Measurements from ENCODE around the gene CCNB3. TPM values are rescaled to one million over a fixed set of nuclear protein-coding genes. Genes with fewer than 3 reads are reported as not detected.
A peak's percentile ranks its signal among the peaks of the same experiment; 100 is the strongest.

Gene CCNB3
- total RNA-seq (under 1 TPM in 8 of 9 donors, not detected in 1; 0.12 to 0.80 (median 0.31) TPM), polyA plus RNA-seq (1 to 10 TPM in 1 of 2 donors, under 1 TPM in 1; 0.07 to 2.5 TPM)
- long read RNA-seq, donor 1: 0 reads
- long read RNA-seq, donor 2, partial matches to known transcripts: 1 of 1 reads
- long read RNA-seq, donor 2, other reads (novel, unspliced or antisense): 0 of 1 reads
- long read RNA-seq, donor 3: 0 reads

GRCh38 chrX:50204364-50204899 lies at the start of gene CCNB3:
CCNB3 (plus strand) TSS chrX:50204765; CDS start chrX:50285164, 80,399 bp downstream.
- H3K27me3 ChIP-seq: peaks cover 0 to 6% (median 0%) of the 10 kb centered on the region in 9 donors
- peaks cover 0 to 6% (median 2%) of the 10 kb centered on the region in 12 donors for H3K4me1 ChIP-seq
- DNase-seq (peak; percentile 58 to 81 (median 67)), ATAC-seq (peak; percentile 85 to 96 (median 92))
- H3K27ac ChIP-seq: peak within 1 kb of the TSS in 7 of 12 donors; percentile 19 to 51 (median 30)
- H3K4me3 ChIP-seq: peak within 1 kb of the TSS in 10 of 12 donors; percentile 9 to 48 (median 34)
- 0 to 10% (median 4%) methylated on average over 14 to 19 of the region's 19 CpGs for WGBS, 4 donors
- TF ChIP-seq POLR2A (IDR thresholded peaks at IDR 0.05) (no peak), CTCF (IDR thresholded peaks at IDR 0.05) (peak; percentile 42 to 71 (median 56))
- intact Hi-C loops (cut with DNase I): loop anchor here in 5 of 10 donors (1.0 to 5.0 kb wide), 5 partner anchors 102 to 292 kb away; no protein-coding TSS in a partner anchor
- H3K9me3 ChIP-seq: no peaks in the 10 kb centered on the region
- H3K36me3 ChIP-seq: no peaks in the 10 kb centered on the region

- Histone ChIP-seq H3K9me3 (no peaks in the 10 kb centered on the region), H3K4me3 (no peak overlapping the region), H3K27ac (no peak overlapping the region), H3K36me3 (no peaks in the 10 kb centered on the region), H3K27me3 (peaks cover 0 to 5% (median 0%) of the 10 kb centered on the region in 9 donors), H3K4me1 (no peaks in the 10 kb centered on the region)
- DNase-seq: no peak
- no peak for TF ChIP-seq POLR2A (IDR thresholded peaks at IDR 0.05)
- TF ChIP-seq CTCF (IDR thresholded peaks at IDR 0.05): no peak
- no peak for ATAC-seq
- intact Hi-C loops (cut with DNase I): no loop called here
- 24 to 47% (median 43%) methylated on average over 3 to 4 of the region's 4 CpGs for WGBS, 4 donors
Observed at GRCh38 chrX:50157545-50158135, 46.9 kb upstream of the CCNB3 start.

GRCh38 chrX:50158593-50158992 lies 46.0 kb upstream of the CCNB3 start:
- DNase-seq (no peak), ATAC-seq (no peak)
- H3K4me1 ChIP-seq: no peaks in the 10 kb centered on the region
- no peaks in the 10 kb centered on the region for H3K36me3 ChIP-seq
- no peak overlapping the region for H3K27ac ChIP-seq
- 47 to 69% (median 62%) methylated on average over 1 of the region's 1 CpG for WGBS, 4 donors
- no peaks in the 10 kb centered on the region for H3K9me3 ChIP-seq
- intact Hi-C loops (cut with DNase I): no loop called here
- peaks cover 0 to 5% (median 0%) of the 10 kb centered on the region in 9 donors for H3K27me3 ChIP-seq
- H3K4me3 ChIP-seq: no peak overlapping the region
- no peak for TF ChIP-seq POLR2A (IDR thresholded peaks at IDR 0.05)
- no peak for TF ChIP-seq CTCF (IDR thresholded peaks at IDR 0.05)

GRCh38 chrX:50161127-50161526 lies 43.4 kb upstream of the CCNB3 start:
- DNase-seq: no peak
- 69 to 80% (median 74%) methylated on average over 3 of the region's 3 CpGs for WGBS, 4 donors
- TF ChIP-seq CTCF (IDR thresholded peaks at IDR 0.05): no peak
- intact Hi-C loops (cut with DNase I): no loop called here
- Histone ChIP-seq H3K27me3 (peaks cover 0 to 5% (median 0%) of the 10 kb centered on the region in 9 donors), H3K4me1 (no peaks in the 10 kb centered on the region), H3K9me3 (no peaks in the 10 kb centered on the region), H3K27ac (no peak overlapping the region), H3K36me3 (no peaks in the 10 kb centered on the region), H3K4me3 (no peak overlapping the region)
- no peak for ATAC-seq

Measured in heart left ventricle (tissue), 16 donors.